Renal cortex interstitium (tissue), 11 donors: ENCODE results near the gene GPC6. TPM values are rescaled to one million over a fixed set of nuclear protein-coding genes. Genes with fewer than 3 reads are reported as not detected.
"Not testable (repeated sequence)": the region's sequence is repeated elsewhere in the genome, so short reads cannot be mapped to it uniquely, and the experiment has no call there.

Experiments
- DNase-seq, 11 donors: peaks; one replicate each; pipeline ENCODE4 v3.0.0-alpha.2; 2013; ENCODE audit warnings: low read depth in 9 of 11, low spot score in 4 of 11; ENCODE audit errors: extremely low read depth in 1 of 11
- polyA plus RNA-seq, 3 donors: library from polyadenylated mRNA; unstranded; fragments of 120-200 nt; gene quantifications; one replicate each; pipeline ENCODE4 v1.2.1, GENCODE V29; 2013; ENCODE audit not compliant: insufficient read length in 3 of 3

The GPC6 gene
- polyA plus RNA-seq, 3 donors = 54.1 to 67.2 (median 57.5) TPM

- DNase-seq = no peak
These were observed 1104.7 kb downstream of the GPC6 start for GRCh38 chr13:94331281-94331680.

DNA sequence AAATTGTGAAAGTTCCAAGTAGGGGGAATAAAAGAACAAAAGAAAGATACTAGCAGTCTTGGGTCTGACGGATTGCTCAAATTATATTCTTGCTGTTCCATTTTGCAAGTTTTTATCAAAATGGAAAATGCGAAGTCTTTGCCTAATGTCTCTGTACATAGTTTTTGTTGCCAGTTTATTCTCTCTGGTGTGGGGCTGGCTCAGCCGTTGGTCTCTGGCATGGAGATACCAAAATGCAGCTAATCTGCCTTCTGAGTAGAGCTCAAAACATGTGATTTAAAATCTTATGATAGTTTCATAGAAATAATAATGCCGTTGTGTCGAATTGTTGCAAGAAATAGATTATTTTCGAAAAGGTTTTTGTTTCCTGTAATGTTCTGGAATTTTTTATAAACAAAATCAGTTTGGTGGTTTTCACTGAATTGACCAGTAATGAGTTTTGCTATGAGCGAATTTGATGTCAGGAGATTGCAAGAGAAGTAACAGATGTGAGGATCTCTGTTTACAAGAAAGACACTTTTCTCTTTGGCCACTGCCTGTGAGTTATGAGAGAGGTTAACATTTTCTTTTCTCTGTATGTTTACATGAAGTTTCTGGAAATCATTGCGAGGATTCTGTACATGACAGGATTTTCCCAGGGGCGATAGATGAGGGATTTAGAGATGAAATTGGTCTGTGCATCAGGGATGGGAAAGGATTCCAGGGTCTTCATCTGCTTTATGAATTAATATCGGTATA, 1105.9 kb downstream of the GPC6 start:
- no peak for DNase-seq

DNA sequence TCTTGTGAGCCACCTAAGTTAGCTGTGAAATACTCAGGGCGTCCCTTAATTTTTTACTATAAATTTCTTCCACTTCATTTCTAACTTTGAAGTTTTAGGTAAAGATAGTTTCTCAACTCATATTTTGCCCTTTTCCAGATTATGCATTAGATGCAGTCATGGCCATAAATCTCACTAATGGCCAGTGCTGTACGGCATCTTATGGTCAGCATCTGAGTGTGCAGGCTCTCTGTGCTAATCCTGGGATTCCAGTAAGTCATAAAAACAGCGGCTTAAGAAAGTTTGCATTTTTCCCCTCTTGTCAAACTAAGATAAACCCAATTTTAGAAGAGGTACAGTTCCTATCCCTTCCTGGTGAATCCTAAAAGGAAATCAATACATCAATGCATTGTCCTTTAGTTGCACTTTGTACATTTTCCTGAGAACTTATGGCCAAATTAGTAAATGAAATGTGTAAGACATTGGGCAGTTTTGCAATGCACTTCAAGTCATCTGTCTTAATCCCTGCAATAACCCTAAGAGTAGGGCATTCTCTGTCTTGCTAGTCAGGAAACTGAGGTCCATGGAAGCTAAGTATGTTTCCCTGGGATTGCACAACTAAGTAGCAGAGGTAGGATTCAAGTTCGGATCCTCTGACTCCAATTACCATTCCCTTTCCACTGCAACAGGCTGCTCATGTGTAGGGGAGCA, 1106.7 kb downstream of the GPC6 start:
- no peak for DNase-seq

- no peak for DNase-seq
These were observed 1109.3 kb downstream of the GPC6 start for GRCh38 chr13:94335761-94336526.

- DNase-seq = no peak
These were observed 1112.6 kb downstream of the GPC6 start for GRCh38 chr13:94339116-94339687.

DNA sequence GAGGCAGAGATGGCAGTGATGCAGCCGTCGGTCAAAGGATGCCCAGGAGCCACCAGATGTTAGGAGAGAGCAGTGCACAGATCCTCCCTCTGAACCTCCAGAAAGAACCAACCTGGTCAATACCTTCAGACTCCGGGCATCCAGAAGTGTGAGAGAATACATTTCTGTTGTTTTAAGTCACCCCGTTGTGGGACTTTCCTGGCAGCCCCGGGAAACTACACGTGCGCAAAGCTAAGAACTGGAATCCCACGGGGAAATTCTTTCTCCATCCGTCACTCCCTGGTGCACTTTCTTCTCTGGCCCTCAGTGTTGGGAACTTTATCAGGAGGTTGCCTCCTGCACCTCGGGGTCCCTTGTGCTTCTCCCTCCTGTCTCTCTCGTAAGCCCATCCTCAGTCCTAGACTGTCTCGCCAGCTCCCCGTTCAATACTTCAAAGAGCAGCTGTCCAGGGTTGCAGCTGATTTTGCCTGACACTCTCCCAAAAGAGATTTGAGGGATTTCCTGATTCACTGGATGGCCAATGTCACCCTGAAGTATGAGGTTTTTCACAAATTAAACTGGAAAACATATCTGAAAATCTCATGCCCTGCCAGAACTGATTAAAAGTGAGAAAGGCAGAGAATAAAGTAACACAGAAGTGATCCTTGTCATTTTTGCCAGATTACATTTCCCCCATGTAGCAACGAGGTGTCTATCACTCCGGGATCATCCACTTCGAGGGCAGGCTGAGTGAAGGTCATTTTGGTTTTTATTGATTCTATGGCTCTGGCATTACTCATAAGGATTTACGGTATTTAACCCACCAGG, 1116.0 kb downstream of the GPC6 start:
- DNase-seq = no peak

DNA sequence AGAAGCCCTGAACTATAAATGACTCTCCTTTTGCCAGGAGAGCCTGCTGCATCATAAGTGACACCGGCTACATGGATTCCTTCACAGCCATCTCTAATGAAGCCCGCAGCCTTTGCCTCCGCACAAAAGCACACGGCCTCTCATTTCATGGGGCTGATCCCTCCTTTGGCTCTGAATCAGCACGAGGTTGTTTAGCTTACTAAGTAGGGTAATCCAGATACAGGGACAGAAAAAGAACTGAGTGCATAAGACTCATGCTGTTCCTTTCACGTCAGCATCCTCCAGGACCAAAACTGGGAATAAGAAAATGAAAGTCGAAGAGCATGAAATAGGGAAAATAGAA, 1116.6 kb downstream of the GPC6 start:
- no peak for DNase-seq

GRCh38 chr13:94343687-94344086, 1117.1 kb downstream of the GPC6 start:
- not testable (repeated sequence) for DNase-seq

- DNase-seq = no peak
These were observed 1117.7 kb downstream of the GPC6 start for GRCh38 chr13:94344126-94344818.

DNA sequence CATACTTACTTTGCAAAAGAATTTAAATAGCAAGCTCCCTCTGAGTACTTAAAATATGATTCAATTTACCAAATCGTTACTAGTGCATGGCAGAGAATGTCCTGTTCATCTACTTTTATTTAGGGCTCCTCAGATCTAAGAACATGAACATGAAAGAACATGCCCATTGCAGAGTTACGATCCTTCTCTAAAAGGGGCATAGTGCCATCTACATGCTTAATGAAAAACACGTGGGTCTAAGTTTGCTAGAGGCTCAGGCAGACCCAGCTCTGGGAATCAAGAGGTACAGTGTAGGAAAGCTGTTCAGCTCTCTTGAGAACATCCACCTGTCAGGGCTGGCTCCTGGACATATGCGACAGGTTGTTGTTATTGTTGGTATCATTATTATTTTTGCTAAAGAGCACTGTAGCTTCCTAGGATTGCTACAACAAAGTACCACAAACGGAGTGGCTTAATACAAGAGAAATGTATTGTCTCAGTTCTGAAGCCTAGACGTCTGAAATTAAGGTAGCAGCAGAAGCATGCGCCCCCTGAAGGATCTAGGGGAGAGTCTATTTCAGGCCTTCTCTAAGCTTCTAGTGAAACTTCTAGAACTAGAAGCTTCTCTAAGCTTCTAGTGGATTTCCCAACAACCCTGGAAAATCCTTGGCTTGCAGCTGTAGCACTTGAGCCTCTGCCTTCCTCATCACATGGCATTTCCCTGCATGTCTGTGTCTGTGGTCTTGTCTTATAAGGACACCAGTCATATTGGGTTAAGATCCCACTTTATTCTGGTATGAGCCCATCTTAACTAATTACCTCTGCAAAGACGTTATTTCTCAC, 1119.0 kb downstream of the GPC6 start:
- DNase-seq = no peak

DNA sequence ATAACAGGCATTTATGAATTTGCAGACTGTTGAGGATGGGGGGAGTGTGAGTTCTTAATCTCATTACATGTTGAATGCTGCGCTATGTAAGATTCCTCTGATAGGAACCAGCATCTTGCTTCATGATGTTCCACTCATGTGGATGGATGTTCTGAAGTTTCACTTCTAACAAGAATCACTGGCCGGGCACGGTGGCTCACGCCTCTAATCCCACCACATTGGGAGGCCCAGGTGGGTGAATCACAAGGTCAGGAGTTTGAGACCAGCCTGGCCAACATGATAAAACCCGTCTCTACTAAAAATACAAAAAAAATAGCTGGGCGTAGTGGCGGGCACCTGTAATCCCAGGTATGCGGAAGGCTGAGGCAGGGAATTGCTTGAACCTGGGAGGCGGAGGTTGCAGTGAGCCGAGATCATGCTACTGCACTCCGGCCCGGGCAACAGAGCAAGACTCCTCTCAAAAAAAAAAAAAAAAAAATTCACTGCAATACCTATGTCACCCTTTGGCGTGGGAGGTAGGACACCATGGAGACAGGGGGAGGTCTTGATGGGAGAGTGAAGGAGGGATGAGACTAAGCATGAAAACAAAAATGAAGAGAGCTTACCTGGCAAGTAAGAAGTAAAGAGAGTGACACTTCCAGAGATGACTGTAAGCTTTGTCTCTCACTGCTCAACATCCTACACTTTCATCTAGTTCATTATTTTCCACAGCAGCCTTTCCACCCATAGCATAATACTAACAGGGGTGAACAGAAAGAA, 1119.8 kb downstream of the GPC6 start:
- no peak for DNase-seq

DNA sequence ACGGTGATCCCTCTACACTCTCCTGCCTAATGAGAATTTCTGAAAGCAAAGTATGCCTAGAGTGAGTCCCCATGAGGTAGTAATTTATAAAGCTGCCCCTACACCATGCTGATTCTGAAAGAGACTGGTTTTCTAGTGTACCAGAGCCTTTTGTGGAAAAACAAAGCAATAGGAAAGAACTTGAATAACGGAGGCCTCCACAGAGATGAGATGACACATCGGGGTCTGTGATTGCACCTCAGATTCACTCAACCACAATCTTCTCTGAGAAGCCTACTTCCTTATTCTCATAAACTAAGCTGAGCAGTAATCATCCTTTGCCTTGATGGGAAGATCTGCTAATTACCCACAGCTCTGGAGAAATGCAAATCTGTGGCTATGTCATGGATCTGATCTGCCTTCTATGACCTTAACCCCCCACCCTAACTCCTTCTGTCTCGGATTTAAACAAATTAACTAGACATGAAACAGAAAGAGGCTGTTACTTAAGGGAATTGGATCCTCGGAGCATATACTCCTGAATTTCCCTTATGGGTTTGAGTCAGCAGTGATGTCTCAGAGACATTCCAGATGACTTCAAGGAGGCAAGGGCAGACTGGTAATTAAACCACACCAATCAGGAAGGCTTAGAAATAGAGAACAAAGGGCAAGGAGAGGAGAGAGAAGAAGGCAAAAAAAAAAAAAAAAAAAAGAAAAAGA, 1124.8 kb downstream of the GPC6 start:
- no peak for DNase-seq

- DNase-seq = no peak
These were observed 1125.5 kb downstream of the GPC6 start for GRCh38 chr13:94352057-94352456.

GRCh38 chr13:94353167-94353710, 1126.6 kb downstream of the GPC6 start:
- no peak for DNase-seq

DNA sequence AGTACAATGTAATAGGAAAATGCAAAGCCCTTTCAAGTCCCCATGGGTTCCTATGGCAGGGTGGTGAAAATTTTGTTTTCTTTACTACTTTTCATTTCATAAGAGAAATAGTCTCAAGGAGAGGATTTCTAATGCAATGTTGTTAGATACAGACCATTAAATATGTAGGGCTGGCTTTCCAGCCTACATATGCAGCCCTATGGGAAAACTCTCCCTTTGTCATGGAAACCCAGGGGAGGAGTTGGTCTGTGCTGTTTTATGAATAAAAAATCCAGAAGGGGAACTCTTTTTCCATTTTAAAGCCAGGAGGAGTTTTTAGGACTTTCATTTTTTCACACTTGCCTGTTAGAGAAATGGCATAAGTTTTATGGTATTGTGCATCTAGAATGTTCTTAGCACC, 1133.3 kb downstream of the GPC6 start:
- no peak for DNase-seq

GRCh38 chr13:94362411-94362909, 1135.9 kb downstream of the GPC6 start:
- peak; percentile 70 to 88 (median 79) for DNase-seq
